Activated CD8-positive, alpha-beta memory T cell treated with anti-CD3 and anti-CD28 coated beads, Interleukin-2, amount 50 U/mL, for 24 hours (primary cell): ENCODE results near the gene LRRC74A.

Source experiments
- DNase-seq: peaks from one replicate; pipeline ENCODE4 v3.0.0-alpha.2; 2020; ENCODE audit errors: extremely low read depth

The LRRC74A gene

DNA sequence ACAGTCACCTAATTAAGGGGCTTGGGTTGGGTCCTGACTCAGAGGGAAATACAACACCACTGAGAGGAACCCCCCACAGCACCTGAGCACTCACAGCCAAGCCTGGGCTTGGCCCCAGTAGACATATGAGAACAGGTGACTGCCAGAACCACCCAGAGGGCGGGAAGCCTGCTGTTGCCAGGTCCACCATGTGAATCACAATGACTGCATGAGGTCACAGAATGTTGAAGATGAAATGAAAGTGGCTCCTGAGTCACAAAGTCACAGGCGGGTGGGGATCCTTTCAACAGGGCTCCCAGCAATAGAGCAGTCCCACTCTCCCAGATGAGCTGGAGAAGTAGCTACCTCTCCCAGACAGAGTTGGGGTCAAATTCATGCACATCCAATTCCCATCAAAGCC lies at the start of gene LRRC74A:
TSS of gene LRRC74A (plus strand) at position 287 of the 400 bp plus-strand sequence. CDS start 290 bp downstream, outside the sequence.
- no peak for DNase-seq

- DNase-seq, result no peak
These were observed 49.6 kb upstream of the LRRC74A start for GRCh38 chr14:76776428-76777251.

- DNase-seq, result no peak
These were observed 48.5 kb upstream of the LRRC74A start for GRCh38 chr14:76777721-76778120.

- no peak for DNase-seq
These were observed 47.5 kb upstream of the LRRC74A start for GRCh38 chr14:76778546-76779215.

DNA sequence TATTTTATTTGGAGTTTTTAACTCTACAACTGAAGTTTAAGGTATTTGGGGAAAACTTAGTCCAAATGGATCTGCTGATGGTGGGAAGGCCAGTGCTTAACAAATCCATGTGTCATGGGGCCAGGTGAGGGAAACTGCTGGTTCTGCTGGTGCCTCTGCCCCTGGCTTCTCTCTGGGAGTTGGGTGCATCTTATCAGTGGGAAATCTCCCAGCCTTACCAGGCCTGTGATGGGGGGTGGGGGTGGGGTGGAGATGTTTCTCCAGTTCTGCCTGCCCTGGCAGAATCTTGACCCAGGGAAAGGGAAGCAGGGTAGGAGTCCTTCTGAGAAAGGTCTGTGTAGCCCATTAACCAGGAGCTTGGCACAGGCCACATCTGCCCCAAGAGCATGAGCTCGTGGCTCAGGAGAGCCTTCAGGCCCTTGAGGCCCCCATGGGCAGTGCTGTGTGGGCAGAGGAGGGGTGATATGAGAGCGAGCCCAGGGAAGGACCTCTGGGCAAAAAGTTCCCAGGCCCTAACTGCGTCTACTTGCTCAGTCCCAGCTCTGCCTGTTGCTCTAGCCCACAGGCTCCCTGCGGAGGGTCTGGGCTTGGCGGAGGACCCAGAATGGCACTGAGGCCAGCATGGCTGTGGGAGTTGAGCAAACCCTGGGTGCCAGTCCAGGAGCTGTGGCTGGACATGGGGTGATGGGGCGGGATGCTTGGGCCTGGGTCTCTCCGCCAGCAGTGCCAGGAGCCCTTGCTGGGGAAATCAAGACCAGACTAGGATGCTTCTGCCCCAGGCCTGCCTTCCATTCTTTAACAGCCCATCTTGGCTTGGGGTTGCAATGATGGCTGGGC lies 46.8 kb upstream of the LRRC74A start:
- no peak for DNase-seq

- DNase-seq, result no peak
These were observed 46.2 kb upstream of the LRRC74A start for GRCh38 chr14:76780058-76780345.

- DNase-seq, result no peak
These were observed 45.8 kb upstream of the LRRC74A start for GRCh38 chr14:76780360-76780759.

DNA sequence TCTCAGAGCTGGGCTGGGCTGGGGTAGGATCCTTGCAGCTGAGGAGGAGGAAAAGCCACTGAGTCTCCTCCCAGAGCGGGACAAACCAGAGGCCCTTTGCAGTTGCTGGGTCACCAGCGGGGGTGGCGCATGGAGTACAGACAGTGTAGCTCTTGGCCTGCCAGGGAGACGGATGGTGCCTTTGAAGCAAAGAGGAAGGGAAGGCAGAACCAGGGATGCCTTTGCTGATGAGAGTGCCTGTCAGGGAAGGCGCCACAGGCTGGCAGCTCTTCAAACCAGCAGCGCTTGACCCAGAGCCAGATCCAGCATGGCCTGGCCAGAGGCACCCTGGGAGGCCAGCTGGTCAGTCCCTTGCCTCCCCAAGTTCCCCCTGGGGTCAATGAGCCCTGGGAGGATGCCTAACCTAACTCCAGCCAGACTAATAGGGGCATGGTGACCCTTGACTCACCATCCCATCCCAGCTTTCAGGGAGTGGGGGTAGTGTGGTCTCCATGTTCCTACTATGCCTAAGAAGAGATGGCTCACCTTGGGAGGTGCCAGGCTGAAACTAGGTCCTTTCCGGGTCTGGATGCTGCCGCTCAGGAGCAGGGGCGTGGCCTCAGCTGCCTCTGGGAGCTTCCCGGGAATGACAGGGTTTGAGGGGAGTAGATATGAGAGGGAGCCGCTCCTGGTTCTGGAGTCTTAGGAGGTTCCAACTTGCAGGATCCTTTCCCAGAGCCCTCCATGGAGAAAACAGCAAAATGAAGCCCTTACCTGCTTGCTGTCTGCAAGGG lies 45.1 kb upstream of the LRRC74A start:
- no peak for DNase-seq

- no peak for DNase-seq
These were observed 44.6 kb upstream of the LRRC74A start for GRCh38 chr14:76781648-76782051.

GRCh38 chr14:76782115-76782884 lies 43.9 kb upstream of the LRRC74A start:
- DNase-seq, result no peak

DNA sequence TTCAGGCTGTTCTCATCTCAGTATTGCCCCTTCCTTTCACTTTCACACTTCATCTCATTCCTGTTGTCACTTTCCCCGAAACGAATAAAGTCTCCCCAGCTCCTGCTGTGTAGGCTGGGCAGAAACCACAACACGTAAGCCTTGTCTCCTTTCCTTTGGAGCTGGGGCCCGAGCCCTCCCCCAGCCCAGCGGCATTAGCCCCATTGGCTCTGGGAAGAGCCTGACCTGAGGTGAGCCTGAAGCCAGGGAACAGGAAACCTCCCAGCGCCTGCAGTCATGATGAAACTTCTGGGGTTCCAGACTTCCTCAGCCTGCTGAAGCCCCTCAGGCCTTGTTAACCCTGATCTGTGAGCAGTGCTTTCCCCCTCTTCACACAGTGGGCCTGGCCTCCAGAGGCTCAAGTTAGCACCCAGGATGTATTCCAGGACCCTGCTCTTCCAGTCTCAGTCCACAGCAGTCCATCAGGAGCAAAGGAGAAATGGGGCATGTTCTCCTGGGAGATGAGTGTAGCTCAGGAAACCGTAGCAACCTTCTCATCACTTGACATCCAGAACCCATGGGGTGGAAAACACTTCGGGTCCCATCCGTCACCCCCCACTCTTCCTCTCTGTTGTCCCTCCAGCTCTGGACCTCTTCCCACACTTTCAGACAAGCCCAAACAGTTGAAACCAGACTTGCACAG lies 43.2 kb upstream of the LRRC74A start:
- DNase-seq, result no peak

GRCh38 chr14:76784266-76784874 lies 41.8 kb upstream of the LRRC74A start:
- no peak for DNase-seq

DNA sequence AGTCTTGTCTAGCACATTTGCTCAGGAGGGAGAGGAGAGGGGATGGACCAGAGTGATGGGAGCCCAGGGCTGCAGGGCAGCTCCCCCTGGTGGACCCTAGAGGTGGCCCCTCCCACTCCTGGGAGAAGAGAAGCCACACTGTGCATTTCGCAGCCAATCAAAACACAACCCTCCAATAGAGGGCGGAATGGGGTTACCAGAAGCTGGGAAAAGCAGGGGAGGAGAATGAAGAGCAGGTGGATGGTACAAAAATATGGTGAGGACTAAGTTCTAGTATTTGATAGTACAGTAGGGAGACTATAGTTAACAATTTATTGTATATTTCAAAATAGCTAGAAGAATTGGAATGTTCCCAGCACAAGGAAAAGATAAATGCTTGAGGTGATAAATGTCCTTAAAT lies 41.3 kb upstream of the LRRC74A start:
- DNase-seq, result no peak

DNA sequence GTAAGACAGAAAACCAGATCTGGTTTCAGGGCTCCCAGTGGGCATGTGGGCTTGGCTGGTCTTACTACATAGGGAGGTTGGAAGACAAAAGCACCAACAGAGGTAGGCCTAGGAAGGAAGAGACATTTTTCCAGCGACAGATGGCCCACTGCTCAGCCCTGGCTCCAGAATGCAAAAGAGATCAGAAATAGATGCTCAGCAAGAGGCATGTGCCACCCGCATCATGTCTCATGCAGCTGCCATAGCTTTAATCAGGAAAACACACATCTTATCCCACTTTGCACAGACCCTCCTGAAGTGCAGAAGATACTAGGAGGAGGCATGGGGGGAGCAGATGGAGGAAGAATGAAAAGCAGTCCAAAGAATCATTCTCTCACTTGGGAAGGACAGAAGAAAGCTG lies 39.6 kb upstream of the LRRC74A start:
- no peak for DNase-seq

DNA sequence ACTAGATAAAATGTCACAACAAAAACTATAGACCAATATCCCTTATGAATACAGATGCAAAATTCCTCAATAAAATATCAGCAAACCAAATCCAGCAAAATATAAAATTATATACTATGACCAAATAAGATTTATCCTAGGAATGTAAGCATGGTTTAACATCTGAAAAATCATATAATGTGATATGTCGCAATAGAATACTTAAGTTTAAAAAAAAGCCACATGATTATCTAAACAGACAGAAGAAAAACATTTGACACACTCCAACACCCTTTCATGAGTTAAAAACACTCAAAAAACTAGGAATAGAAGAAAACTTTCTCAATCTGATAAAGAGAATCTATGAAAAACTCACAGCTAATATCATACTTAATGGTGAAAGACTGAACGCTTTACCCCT lies 33.8 kb upstream of the LRRC74A start:
- DNase-seq, result no peak

DNA sequence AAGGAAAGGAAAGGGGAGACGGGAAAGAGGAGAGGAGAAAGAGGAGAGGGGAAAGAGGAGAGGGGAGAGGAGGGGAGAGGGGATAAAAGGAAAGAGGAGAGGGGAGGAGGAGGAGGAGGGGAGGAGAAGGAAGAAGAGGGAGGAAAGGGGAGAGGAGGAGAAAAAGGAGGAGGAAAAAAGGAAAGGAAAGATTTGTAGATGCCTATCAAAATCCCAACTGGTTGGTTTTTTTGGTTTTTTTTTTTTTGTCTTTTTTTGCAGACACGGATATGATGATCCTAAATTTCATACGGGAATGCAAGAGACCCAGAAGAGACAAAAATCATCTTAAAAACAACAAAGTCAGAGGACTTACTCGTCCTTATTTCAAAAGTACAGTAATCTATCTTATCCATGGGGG lies 32.9 kb upstream of the LRRC74A start:
- no peak for DNase-seq

GRCh38 chr14:76793956-76794355 lies 32.3 kb upstream of the LRRC74A start:
- DNase-seq, result no peak

DNA sequence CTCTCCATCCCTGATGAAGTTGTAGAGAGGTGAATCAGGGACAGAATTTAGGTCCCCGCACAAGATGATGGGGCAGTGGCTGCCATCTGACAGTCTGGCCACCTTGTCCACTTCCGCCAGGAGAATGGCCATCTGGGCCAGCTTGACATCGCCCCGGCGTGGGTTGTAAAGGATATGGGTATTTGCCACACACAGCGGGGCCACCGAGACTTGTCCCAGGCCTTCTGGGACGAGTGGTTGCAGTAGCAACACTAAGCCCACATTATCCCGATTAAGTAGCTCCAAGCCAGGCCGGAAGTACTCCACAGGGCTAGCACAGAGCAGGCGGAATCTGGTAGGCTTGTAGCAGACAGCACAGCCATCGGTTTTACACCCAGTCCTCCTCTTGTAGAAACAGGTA lies 19.8 kb upstream of the LRRC74A start:
- DNase-seq, result no peak

- no peak for DNase-seq
These were observed 18.2 kb upstream of the LRRC74A start for GRCh38 chr14:76808011-76808410.

DNA sequence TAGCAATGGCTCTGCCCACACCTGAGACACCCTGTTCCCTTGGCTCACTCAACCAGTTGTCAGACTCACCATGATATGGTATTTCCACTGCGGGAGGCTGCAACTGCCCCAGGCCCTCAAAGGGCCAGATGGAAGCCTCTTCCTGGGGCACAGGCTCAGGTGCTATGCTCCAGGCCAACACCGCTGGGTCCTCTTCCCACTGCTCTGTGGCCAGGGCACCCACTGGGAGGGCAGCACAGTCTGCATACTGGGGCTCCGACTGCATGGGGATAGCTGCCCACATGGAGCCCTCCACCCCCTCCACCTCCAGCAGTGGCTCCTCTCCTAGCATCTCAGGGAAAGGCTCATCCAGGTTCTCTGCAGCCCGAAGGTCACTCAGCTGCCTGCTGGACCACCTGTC lies 17.2 kb upstream of the LRRC74A start:
- no peak for DNase-seq
